Activated B cell treated with CpG ODN at 0.5 μM for 24 hours (primary cell): ENCODE data around the gene SAYSD1. TPM values are rescaled to one million over a fixed set of nuclear protein-coding genes. Genes with fewer than 3 reads are reported as not detected.

ENCODE experiments used
- ATAC-seq: fragments of 200-7000 bp; cut with Tn5 transposase; one replicate; pipeline ENCODE4 v1.10.0; 2021; ENCODE audit warnings: low read depth, mild to moderate bottlenecking, moderate library complexity
- CTCF ChIA-PET: fragments of 350-600 bp; sonication (Branson Sonifier 250); formaldehyde crosslinking; loops from one replicate; lab custom pipeline; 2021; ENCODE audit warnings: antibody characterized with exemption; lab: Charles Lee
- POLR2A ChIA-PET: fragments of 350-600 bp; sonication (Branson Sonifier 250); formaldehyde crosslinking; loops from one replicate; lab custom pipeline; 2021; ENCODE audit warnings: antibody characterized with exemption; lab: Charles Lee
- DNase-seq: peaks from one replicate; pipeline ENCODE4 v3.0.0; 2022
- H3K27ac Mint-ChIP-seq: one replicate; pipeline ENCODE4 v1.8.0; 2020; ENCODE audit warnings: mixed read lengths
- H3K27me3 Mint-ChIP-seq: one replicate; pipeline ENCODE4 v1.8.0; 2021; ENCODE audit warnings: mixed read lengths
- H3K36me3 Mint-ChIP-seq: one replicate; pipeline ENCODE4 v1.8.0; 2021; ENCODE audit warnings: low read depth, mixed read lengths
- H3K4me1 Mint-ChIP-seq: one replicate; pipeline ENCODE4 v1.8.0; 2021; ENCODE audit warnings: mixed read lengths
- H3K4me3 Mint-ChIP-seq: one replicate; pipeline ENCODE4 v1.8.0; 2020; ENCODE audit warnings: mild to moderate bottlenecking, mixed read lengths
- H3K9me3 Mint-ChIP-seq: one replicate; pipeline ENCODE4 v1.8.0; 2020; ENCODE audit warnings: mixed read lengths
- CTCF ChIP-seq: fragments of 200-600 bp; IDR thresholded peaks from one replicate; pipeline ENCODE4 v1.8.0; 2022; ENCODE audit warnings: antibody characterized with exemption, mild to moderate bottlenecking
- intact Hi-C: fragments of 100-400 bp; cut with micrococcal nuclease; formaldehyde crosslinking; loops from one replicate; pipeline ENCODE4 v1.15.1; 2024
- total RNA-seq: library from RNA; stranded (reverse); gene quantifications from 2 replicates; pipeline ENCODE4 v1.2.3, GENCODE V29; 2022

The SAYSD1 gene
- total RNA-seq, 1 donor from 2014 or later, result 9.6 TPM

- H3K4me3 Mint-ChIP-seq, result no peak overlapping the region
- peaks cover 15% of the 10 kb centered on the region for H3K4me1 Mint-ChIP-seq
- intact Hi-C loops, result no loop called here
- H3K36me3 Mint-ChIP-seq, result peaks cover 41% of the 10 kb centered on the region
- H3K9me3 Mint-ChIP-seq, result no peaks in the 10 kb centered on the region
- TF ChIP-seq CTCF, result no peak
- DNase-seq (no peak), ATAC-seq (no peak)
- no peaks in the 10 kb centered on the region for H3K27me3 Mint-ChIP-seq
- ChIA-PET POLR2A (no interaction called here), CTCF (no interaction called here)
- no peak overlapping the region for H3K27ac Mint-ChIP-seq
Measured at GRCh38 chr6:39108041-39108839, 6.7 kb downstream of the SAYSD1 start.

DNA sequence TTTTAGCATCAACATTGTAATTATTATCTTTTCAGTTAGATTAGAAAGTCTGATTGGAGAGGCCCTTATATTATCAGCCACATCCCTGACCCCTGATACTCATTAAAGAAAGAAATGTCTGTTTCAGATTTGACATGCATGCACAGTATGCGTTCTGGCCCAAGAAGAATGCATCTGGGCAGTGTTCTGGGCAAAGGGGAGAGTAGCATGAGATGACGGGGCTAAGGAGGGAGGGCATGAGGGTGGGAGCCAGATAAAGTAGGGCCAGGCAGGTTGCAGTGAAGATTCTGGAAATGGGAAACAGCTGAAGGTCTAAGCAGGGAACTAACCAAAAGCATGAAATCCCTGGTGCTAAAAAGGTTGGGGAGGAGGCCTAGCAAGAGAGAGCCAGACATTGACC is 7.3 kb downstream of the SAYSD1 start:
- H3K27me3 Mint-ChIP-seq, result no peaks in the 10 kb centered on the region
- DNase-seq (no peak), ATAC-seq (no peak)
- ChIA-PET CTCF (no interaction called here), POLR2A (no interaction called here)
- peaks cover 45% of the 10 kb centered on the region for H3K36me3 Mint-ChIP-seq
- H3K4me3 Mint-ChIP-seq, result no peak overlapping the region
- no peak overlapping the region for H3K27ac Mint-ChIP-seq
- peaks cover 19% of the 10 kb centered on the region for H3K4me1 Mint-ChIP-seq
- H3K9me3 Mint-ChIP-seq, result no peaks in the 10 kb centered on the region
- intact Hi-C loops, result no loop called here
- no peak for TF ChIP-seq CTCF

DNA sequence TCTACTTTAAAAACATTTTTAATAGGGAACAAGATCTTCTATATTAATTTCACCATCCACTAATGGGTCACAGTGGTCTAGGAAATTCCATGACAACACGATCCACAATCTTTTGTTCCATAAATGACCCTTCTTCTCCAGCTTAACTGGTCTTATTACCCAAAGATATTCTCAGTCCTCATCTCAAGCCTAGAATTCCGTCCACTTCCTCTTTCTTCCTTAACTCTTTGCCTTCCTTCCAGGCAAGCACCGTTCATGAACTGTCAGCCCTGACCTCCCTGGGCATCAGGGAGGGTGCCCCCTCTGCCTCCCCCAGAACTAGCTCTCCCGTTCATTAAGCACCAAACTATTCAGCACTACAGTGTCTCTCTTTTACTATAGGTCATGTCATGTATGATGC is 8.0 kb downstream of the SAYSD1 start:
- peaks cover 19% of the 10 kb centered on the region for H3K4me1 Mint-ChIP-seq
- ATAC-seq (no peak), DNase-seq (no peak)
- H3K4me3 Mint-ChIP-seq, result no peak overlapping the region
- intact Hi-C loops, result no loop called here
- CTCF ChIA-PET, result no interaction called here
- POLR2A ChIA-PET, result no interaction called here
- peaks cover 45% of the 10 kb centered on the region for H3K36me3 Mint-ChIP-seq
- H3K9me3 Mint-ChIP-seq, result no peaks in the 10 kb centered on the region
- no peak overlapping the region for H3K27ac Mint-ChIP-seq
- H3K27me3 Mint-ChIP-seq, result no peaks in the 10 kb centered on the region
- no peak for TF ChIP-seq CTCF

DNA sequence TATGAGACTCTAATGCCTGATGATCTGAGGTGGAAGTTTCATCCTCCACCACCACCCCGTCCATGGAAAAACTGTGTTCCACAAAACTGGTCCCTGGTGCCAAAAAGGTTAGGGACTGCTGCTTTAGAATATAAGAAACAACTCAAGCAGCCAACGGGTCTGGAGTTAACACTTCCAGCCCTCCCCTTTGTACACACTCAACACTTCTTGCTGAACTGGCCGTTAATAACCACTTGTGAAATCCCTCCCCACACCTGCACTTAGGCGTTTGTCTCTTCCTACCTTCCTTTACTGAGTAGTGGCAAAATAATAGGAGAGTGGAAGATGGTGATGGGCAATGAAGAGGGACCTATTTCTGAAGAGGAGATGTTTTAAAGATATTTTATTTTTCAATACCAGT is 10.5 kb downstream of the SAYSD1 start:
- Mint-ChIP-seq H3K27me3 (no peaks in the 10 kb centered on the region), H3K36me3 (peaks cover 34% of the 10 kb centered on the region), H3K27ac (no peak overlapping the region), H3K4me1 (peaks cover 8% of the 10 kb centered on the region), H3K9me3 (no peaks in the 10 kb centered on the region), H3K4me3 (no peak overlapping the region)
- DNase-seq (no peak), ATAC-seq (no peak)
- ChIA-PET POLR2A (no interaction called here), CTCF (no interaction called here)
- no peak for TF ChIP-seq CTCF
- intact Hi-C loops, result no loop called here

DNA sequence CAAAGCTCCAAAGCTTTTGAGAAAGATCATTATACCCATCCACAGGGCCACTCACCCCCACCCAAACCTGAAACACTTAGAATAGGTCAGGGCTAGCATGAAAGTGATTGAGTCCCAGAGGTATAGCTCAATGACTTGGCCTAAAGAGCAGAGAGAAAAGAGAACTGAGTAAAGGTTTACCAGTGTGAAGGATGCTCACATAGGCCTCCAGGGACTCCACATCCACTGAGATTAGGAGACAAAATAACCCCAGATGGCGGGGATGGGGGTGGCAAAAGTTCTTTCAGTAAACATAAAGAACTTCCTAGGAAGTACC is 12.2 kb downstream of the SAYSD1 start:
- intact Hi-C loops, result no loop called here
- TF ChIP-seq CTCF, result no peak
- ATAC-seq (peak; percentile 84), DNase-seq (no peak)
- Mint-ChIP-seq H3K4me3 (no peak overlapping the region), H3K36me3 (peaks cover 24% of the 10 kb centered on the region), H3K27me3 (no peaks in the 10 kb centered on the region), H3K9me3 (no peaks in the 10 kb centered on the region), H3K4me1 (peaks cover 8% of the 10 kb centered on the region), H3K27ac (no peak overlapping the region)
- POLR2A ChIA-PET, result interaction anchor here (0.9 to 1.1 kb wide), 3 partner anchors 12 to 401 kb away, joined by 3 to 6 read pairs (median 3); partner anchors contain the start of gene SAYSD1
- CTCF ChIA-PET, result interaction anchor here (1.0 to 2.1 kb wide), 3 partner anchors 12 to 231 kb away, joined by 3 to 7 read pairs (median 3); partner anchors contain the start of gene SAYSD1
